Breast epithelium (tissue), 4 donors: ENCODE results near the gene ITPR1. TPM values are rescaled to one million over a fixed set of nuclear protein-coding genes. Genes with fewer than 3 reads are reported as not detected.

Source experiments
- DNase-seq, 2 donors: peaks; one replicate each; pipeline ENCODE4 v3.0.0-alpha.2; 2019; ENCODE audit warnings: low spot score in 2 of 2
- H3K27ac ChIP-seq, 2 donors: fragments of 200-600 bp; sonication (generic) in 1 of 2; one replicate each; pipeline ENCODE4 v1.5.1; 2016 to 2019; ENCODE audit warnings: mild to moderate bottlenecking in 1 of 2
- H3K27me3 ChIP-seq, 2 donors: fragments of 200-600 bp; sonication (generic) in 1 of 2; one replicate each; pipeline versions ENCODE4 v1.5.1 to v1.6.0; 2017 to 2019; ENCODE audit warnings: control low read depth in 1 of 2, mild to moderate bottlenecking in 1 of 2
- H3K36me3 ChIP-seq: fragments of 200-600 bp; one replicate; pipeline ENCODE4 v1.5.1; 2019
- H3K4me1 ChIP-seq, 2 donors: fragments of 200-600 bp; sonication (generic); one replicate each; pipeline ENCODE4 v1.5.1; 2016 to 2019; ENCODE audit warnings: control low read depth in 1 of 2
- H3K4me3 ChIP-seq, 3 donors: fragments of 200-600 bp; sonication (generic); 1 replicate in 2 of 3; 2 replicates in 1 of 3; pipeline ENCODE4 v1.5.1; 2016 to 2019; ENCODE audit warnings: mild to moderate bottlenecking in 3 of 3, moderate library complexity in 2 of 3
- H3K9me3 ChIP-seq, 2 donors: fragments of 200-600 bp; sonication (generic) in 1 of 2; one replicate each; pipeline ENCODE4 v1.5.1; 2016 to 2019; ENCODE audit warnings: control low read depth in 1 of 2
- CTCF ChIP-seq, 3 donors: fragments of 450-650 bp; IDR thresholded peaks; one replicate each; pipeline ENCODE4 v1.5.1; 2016 to 2017; ENCODE audit warnings: antibody characterized with exemption in 3 of 3, mild to moderate bottlenecking in 3 of 3, moderate library complexity in 3 of 3
- POLR2A ChIP-seq: fragments of 450-650 bp; IDR thresholded peaks from one replicate; pipeline ENCODE4 v1.6.1; 2016; ENCODE audit warnings: antibody characterized with exemption, mild to moderate bottlenecking, moderate library complexity
- POLR2AphosphoS5 ChIP-seq, 3 donors: sonication (generic); formaldehyde crosslinking; IDR thresholded peaks; one replicate each; pipeline ENCODE4 v1.6.1; 2017; ENCODE audit warnings: antibody characterized with exemption in 3 of 3
- intact Hi-C: fragments of 100-400 bp; cut with DNase I; formaldehyde crosslinking; loops from one replicate; pipeline ENCODE4 v1.15.1; 2023; ENCODE audit warnings: low total_unique reads
- total RNA-seq, 3 donors: library from RNA; depleted of rRNA; stranded (reverse); fragments of >200 nt; gene quantifications; one replicate each; pipeline ENCODE4 v1.1.0, GENCODE V29; 2016

ITPR1 gene
- total RNA-seq, 3 donors from 2014 or later, result 53.8 to 227 (median 174) TPM

GRCh38 chr3:4885316-4885715 is 392.2 kb downstream of the ITPR1 start:
- Histone ChIP-seq H3K27me3 (no peaks in the 10 kb centered on the region), H3K9me3 (no peaks in the 10 kb centered on the region), H3K36me3 (no peaks in the 10 kb centered on the region), H3K27ac (no peak overlapping the region), H3K4me3 (no peak overlapping the region), H3K4me1 (no peaks in the 10 kb centered on the region)
- intact Hi-C loops, result no loop called here
- no peak for TF ChIP-seq POLR2AphosphoS5 (IDR thresholded peaks at IDR 0.05)
- no peak for DNase-seq

GRCh38 chr3:4886448-4886847 is 393.3 kb downstream of the ITPR1 start:
- TF ChIP-seq POLR2A, result no peak
- intact Hi-C loops, result no loop called here
- Histone ChIP-seq H3K4me1 (no peaks in the 10 kb centered on the region), H3K4me3 (no peak overlapping the region), H3K36me3 (no peaks in the 10 kb centered on the region), H3K27ac (no peak overlapping the region), H3K9me3 (no peaks in the 10 kb centered on the region), H3K27me3 (no peaks in the 10 kb centered on the region)
- no peak for DNase-seq

- Histone ChIP-seq H3K4me3 (no peak overlapping the region), H3K27ac (no peak overlapping the region)
- intact Hi-C loops, result no loop called here
These were observed 394.0 kb downstream of the ITPR1 start for GRCh38 chr3:4887177-4887576.

GRCh38 chr3:4888913-4889846 is 396.0 kb downstream of the ITPR1 start:
- no peak overlapping the region for H3K27ac ChIP-seq
- TF ChIP-seq CTCF (IDR thresholded peaks at IDR 0.05) (no peak), POLR2A (no peak), POLR2AphosphoS5 (IDR thresholded peaks at IDR 0.05) (no peak)
- H3K4me3 ChIP-seq, result no peak overlapping the region
- intact Hi-C loops, result no loop called here
- no peak for DNase-seq
- H3K4me1 ChIP-seq, result no peaks in the 10 kb centered on the region
- no peaks in the 10 kb centered on the region for H3K36me3 ChIP-seq
- H3K9me3 ChIP-seq, result no peaks in the 10 kb centered on the region
- H3K27me3 ChIP-seq, result no peaks in the 10 kb centered on the region

More at GRCh38 chr3:4887177-4887576, 394.0 kb downstream of the ITPR1 start:
- H3K27me3 ChIP-seq, result no peaks in the 10 kb centered on the region
- H3K4me1 ChIP-seq, result no peaks in the 10 kb centered on the region
- TF ChIP-seq POLR2AphosphoS5 (IDR thresholded peaks at IDR 0.05), result no peak
- TF ChIP-seq POLR2A, result no peak
- no peak for TF ChIP-seq CTCF (IDR thresholded peaks at IDR 0.05)
- H3K36me3 ChIP-seq, result no peaks in the 10 kb centered on the region
- no peaks in the 10 kb centered on the region for H3K9me3 ChIP-seq
- DNase-seq, result no peak

GRCh38 chr3:4889896-4890295 is 396.7 kb downstream of the ITPR1 start:
- Histone ChIP-seq H3K4me3 (no peak overlapping the region), H3K36me3 (no peaks in the 10 kb centered on the region), H3K4me1 (no peaks in the 10 kb centered on the region), H3K27ac (no peak overlapping the region), H3K9me3 (no peaks in the 10 kb centered on the region), H3K27me3 (no peaks in the 10 kb centered on the region)
- no peak for TF ChIP-seq POLR2A
- no peak for TF ChIP-seq POLR2AphosphoS5 (IDR thresholded peaks at IDR 0.05)
- no peak for TF ChIP-seq CTCF (IDR thresholded peaks at IDR 0.05)
- intact Hi-C loops, result no loop called here
- no peak for DNase-seq

GRCh38 chr3:4894891-4895530 is 401.9 kb downstream of the ITPR1 start:
- Histone ChIP-seq H3K4me1 (no peaks in the 10 kb centered on the region), H3K36me3 (no peaks in the 10 kb centered on the region), H3K9me3 (no peaks in the 10 kb centered on the region), H3K27me3 (no peaks in the 10 kb centered on the region), H3K27ac (peak overlapping the region in 1 of 2 donors; percentile 46), H3K4me3 (no peak overlapping the region)
- DNase-seq, result no peak
- no peak for TF ChIP-seq CTCF (IDR thresholded peaks at IDR 0.05)
- no peak for TF ChIP-seq POLR2A
- TF ChIP-seq POLR2AphosphoS5 (IDR thresholded peaks at IDR 0.05), result no peak
- intact Hi-C loops, result no loop called here
